ENCODE results near the gene IFNLR1.

The IFNLR1 gene

DNA sequence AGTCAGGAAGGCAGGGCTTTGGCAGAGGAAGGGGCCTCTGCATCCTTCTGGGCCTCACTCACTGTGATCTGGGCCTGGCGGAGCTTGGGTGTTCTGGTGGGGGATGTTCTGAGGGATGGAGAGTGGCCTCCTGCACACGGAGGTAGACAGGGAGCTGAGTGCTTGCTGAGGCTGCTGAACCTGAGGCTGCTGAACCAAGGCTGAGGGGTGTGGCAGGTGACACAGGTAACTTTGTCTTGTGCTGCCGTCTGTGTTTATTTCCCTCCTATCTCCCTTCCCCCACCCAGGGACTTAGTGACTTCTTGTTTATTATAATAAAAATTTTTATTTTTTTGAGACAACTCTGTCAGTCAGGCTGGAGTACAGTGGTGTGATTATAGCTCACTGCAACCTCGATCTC lies 37.7 kb upstream of the IFNLR1 start:
- TF ChIP-seq, protein P1, sequence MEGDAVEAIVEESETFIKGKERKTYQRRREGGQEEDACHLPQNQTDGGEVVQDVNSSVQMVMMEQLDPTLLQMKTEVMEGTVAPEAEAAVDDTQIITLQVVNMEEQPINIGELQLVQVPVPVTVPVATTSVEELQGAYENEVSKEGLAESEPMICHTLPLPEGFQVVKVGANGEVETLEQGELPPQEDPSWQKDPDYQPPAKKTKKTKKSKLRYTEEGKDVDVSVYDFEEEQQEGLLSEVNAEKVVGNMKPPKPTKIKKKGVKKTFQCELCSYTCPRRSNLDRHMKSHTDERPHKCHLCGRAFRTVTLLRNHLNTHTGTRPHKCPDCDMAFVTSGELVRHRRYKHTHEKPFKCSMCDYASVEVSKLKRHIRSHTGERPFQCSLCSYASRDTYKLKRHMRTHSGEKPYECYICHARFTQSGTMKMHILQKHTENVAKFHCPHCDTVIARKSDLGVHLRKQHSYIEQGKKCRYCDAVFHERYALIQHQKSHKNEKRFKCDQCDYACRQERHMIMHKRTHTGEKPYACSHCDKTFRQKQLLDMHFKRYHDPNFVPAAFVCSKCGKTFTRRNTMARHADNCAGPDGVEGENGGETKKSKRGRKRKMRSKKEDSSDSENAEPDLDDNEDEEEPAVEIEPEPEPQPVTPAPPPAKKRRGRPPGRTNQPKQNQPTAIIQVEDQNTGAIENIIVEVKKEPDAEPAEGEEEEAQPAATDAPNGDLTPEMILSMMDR (IDR thresholded peaks at IDR 0.05; ENCODE audit: low read length), result no peak
- TF ChIP-seq EZH2 (optimal IDR thresholded peaks at IDR 0.05; ENCODE audit: low read depth, low read length), result no peak
- no peak for TF ChIP-seq EZH2phosphoT487 (IDR thresholded peaks at IDR 0.05; ENCODE audit: low read length)
- Histone ChIP-seq H3K79me2 (ENCODE audit: low read length) (no peaks in the 10 kb centered on the region), H3F3A (ENCODE audit: insufficient read depth, low read length) (no peaks in the 10 kb centered on the region), H3K27ac (ENCODE audit: low read length) (no peak overlapping the region), H3K9me3 (replicated peaks; ENCODE audit: insufficient read depth, low read length) (no peaks in the 10 kb centered on the region), H3K9me2 (replicated peaks; ENCODE audit: insufficient read depth, low read length) (no peaks in the 10 kb centered on the region), H2AFZ (ENCODE audit: low read length) (no peak overlapping the region), H3K27me3 (replicated peaks; ENCODE audit: insufficient read depth, low read length) (no peaks in the 10 kb centered on the region), H3K4me3 (ENCODE audit: low read length) (no peak overlapping the region), H3K4me2 (ENCODE audit: low read depth, low read length) (no peak overlapping the region), H3K9ac (ENCODE audit: low read length) (no peak overlapping the region), H3K4me1 (ENCODE audit: low read length) (no peaks in the 10 kb centered on the region; the same call in 1 of the 2 replicates), H3K36me3 (replicated peaks; ENCODE audit: insufficient read depth, low read length) (no peaks in the 10 kb centered on the region), H4K20me1 (ENCODE audit: insufficient read depth, low read length) (no peaks in the 10 kb centered on the region)
- no peak for DNase-seq

DNA sequence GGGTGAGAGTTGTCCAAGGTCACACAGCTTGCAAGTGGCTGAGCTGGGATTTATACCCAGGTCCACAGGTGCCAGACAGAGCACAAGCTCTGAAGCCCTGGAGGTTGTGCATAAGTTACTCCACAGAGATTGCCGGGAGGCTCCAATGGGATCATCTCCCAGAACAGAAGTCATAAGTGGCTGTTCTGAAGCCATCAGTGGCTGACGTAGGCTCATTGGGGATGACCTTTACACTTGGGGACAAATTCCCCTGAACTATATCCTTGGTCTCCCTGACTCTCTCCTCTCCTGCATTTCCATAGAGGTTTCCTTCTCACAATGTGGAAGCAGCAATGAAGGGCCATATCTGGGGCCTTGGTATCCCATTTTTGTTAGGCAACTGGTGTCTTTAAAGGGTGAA lies 37.0 kb upstream of the IFNLR1 start:
- no peaks in the 10 kb centered on the region for H3F3A ChIP-seq (ENCODE audit: insufficient read depth, low read length)
- H3K4me2 ChIP-seq (ENCODE audit: low read depth, low read length), result no peak overlapping the region
- no peaks in the 10 kb centered on the region for H3K79me2 ChIP-seq (ENCODE audit: low read length)
- H3K9me3 ChIP-seq (replicated peaks; ENCODE audit: insufficient read depth, low read length), result no peaks in the 10 kb centered on the region
- no peaks in the 10 kb centered on the region for H3K36me3 ChIP-seq (replicated peaks; ENCODE audit: insufficient read depth, low read length)
- H2AFZ ChIP-seq (ENCODE audit: low read length), result no peak overlapping the region
- H3K27ac ChIP-seq (ENCODE audit: low read length), result no peak overlapping the region
- no peaks in the 10 kb centered on the region; the same call in 1 of the 2 replicates for H3K4me1 ChIP-seq (ENCODE audit: low read length)
- no peak for DNase-seq
- no peaks in the 10 kb centered on the region for H3K9me2 ChIP-seq (replicated peaks; ENCODE audit: insufficient read depth, low read length)
- H3K27me3 ChIP-seq (replicated peaks; ENCODE audit: insufficient read depth, low read length), result no peaks in the 10 kb centered on the region
- TF ChIP-seq EZH2 (optimal IDR thresholded peaks at IDR 0.05; ENCODE audit: low read depth, low read length) (no peak), EZH2phosphoT487 (IDR thresholded peaks at IDR 0.05; ENCODE audit: low read length) (no peak)
- TF ChIP-seq, protein P1 (IDR thresholded peaks at IDR 0.05; ENCODE audit: low read length), result no peak
- H3K4me3 ChIP-seq (ENCODE audit: low read length), result no peak overlapping the region
- no peaks in the 10 kb centered on the region for H4K20me1 ChIP-seq (ENCODE audit: insufficient read depth, low read length)
- no peak overlapping the region for H3K9ac ChIP-seq (ENCODE audit: low read length)

DNA sequence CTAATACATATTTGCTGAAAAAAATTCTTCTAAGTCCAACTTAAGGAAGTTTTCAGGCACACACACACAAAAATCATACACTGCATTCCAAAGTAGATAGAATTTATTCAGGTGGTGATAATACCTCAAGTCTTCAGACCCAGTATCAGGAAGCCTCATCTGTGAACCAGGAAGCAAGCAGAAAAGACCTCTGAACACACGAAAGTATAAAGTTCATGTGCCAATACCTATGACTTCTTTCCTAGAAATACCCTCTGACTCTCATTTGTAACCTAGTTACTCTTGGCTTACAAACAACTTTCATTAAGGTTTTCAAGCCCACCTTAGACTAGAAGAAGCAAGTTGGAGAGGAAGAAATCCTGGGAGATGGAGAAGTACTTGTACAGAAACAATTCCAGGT lies 35.7 kb upstream of the IFNLR1 start:
- H3K27me3 ChIP-seq (replicated peaks; ENCODE audit: insufficient read depth, low read length), result no peaks in the 10 kb centered on the region
- no peaks in the 10 kb centered on the region for H3K9me2 ChIP-seq (replicated peaks; ENCODE audit: insufficient read depth, low read length)
- H4K20me1 ChIP-seq (ENCODE audit: insufficient read depth, low read length), result no peaks in the 10 kb centered on the region
- no peaks in the 10 kb centered on the region; the same call in 1 of the 2 replicates for H3K4me1 ChIP-seq (ENCODE audit: low read length)
- no peaks in the 10 kb centered on the region for H3F3A ChIP-seq (ENCODE audit: insufficient read depth, low read length)
- no peaks in the 10 kb centered on the region for H3K36me3 ChIP-seq (replicated peaks; ENCODE audit: insufficient read depth, low read length)
- no peak for DNase-seq
- no peaks in the 10 kb centered on the region for H3K79me2 ChIP-seq (ENCODE audit: low read length)
- H3K4me2 ChIP-seq (ENCODE audit: low read depth, low read length), result no peak overlapping the region
- H2AFZ ChIP-seq (ENCODE audit: low read length), result no peak overlapping the region
- TF ChIP-seq EZH2 (optimal IDR thresholded peaks at IDR 0.05; ENCODE audit: low read depth, low read length) (no peak), EZH2phosphoT487 (IDR thresholded peaks at IDR 0.05; ENCODE audit: low read length) (no peak)
- TF ChIP-seq, protein P1 (IDR thresholded peaks at IDR 0.05; ENCODE audit: low read length), result no peak
- no peak overlapping the region for H3K9ac ChIP-seq (ENCODE audit: low read length)
- no peak overlapping the region for H3K27ac ChIP-seq (ENCODE audit: low read length)
- H3K4me3 ChIP-seq (ENCODE audit: low read length), result no peak overlapping the region
- H3K9me3 ChIP-seq (replicated peaks; ENCODE audit: insufficient read depth, low read length), result no peaks in the 10 kb centered on the region

All from MM.1S (cell line).